ENCODE measurements around the gene RHBDL1.

- TF ChIP-seq POLR2A (IDR thresholded peaks at IDR 0.05) (no peak), CTCF (IDR thresholded peaks at IDR 0.05) (no peak), POLR2AphosphoS5 (IDR thresholded peaks at IDR 0.05) (no peak)
Observed at GRCh38 chr16:726188-726437, 50.6 kb downstream of the RHBDL1 start.
